ENCODE measurements around the gene RPS6KC1.

- TF ChIP-seq, protein P1, sequence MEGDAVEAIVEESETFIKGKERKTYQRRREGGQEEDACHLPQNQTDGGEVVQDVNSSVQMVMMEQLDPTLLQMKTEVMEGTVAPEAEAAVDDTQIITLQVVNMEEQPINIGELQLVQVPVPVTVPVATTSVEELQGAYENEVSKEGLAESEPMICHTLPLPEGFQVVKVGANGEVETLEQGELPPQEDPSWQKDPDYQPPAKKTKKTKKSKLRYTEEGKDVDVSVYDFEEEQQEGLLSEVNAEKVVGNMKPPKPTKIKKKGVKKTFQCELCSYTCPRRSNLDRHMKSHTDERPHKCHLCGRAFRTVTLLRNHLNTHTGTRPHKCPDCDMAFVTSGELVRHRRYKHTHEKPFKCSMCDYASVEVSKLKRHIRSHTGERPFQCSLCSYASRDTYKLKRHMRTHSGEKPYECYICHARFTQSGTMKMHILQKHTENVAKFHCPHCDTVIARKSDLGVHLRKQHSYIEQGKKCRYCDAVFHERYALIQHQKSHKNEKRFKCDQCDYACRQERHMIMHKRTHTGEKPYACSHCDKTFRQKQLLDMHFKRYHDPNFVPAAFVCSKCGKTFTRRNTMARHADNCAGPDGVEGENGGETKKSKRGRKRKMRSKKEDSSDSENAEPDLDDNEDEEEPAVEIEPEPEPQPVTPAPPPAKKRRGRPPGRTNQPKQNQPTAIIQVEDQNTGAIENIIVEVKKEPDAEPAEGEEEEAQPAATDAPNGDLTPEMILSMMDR (IDR thresholded peaks at IDR 0.05), result no peak
- TF ChIP-seq EZH2 (IDR thresholded peaks at IDR 0.05; ENCODE audit: borderline replicate concordance, insufficient read depth, low read depth, low read length, poor library complexity, severe bottlenecking), result no peak
Measured at GRCh38 chr1:213320191-213320870, 269.3 kb downstream of the RPS6KC1 start.
